Measurements from ENCODE around the gene IER5.

Gene IER5

GRCh38 chr1:181140891-181141290, 52.4 kb downstream of the IER5 start:
- peaks cover 0 to 15% of the 10 kb centered on the region in 2 donors for H3K4me1 ChIP-seq (ENCODE audit: control insufficient read depth in 1 of 2, insufficient read depth in 2 of 2, low read length in 2 of 2)
- H3K36me3 ChIP-seq (ENCODE audit: control insufficient read depth in 1 of 2, insufficient read depth in 2 of 2, low read length in 2 of 2): no peaks in the 10 kb centered on the region
- H3K27me3 ChIP-seq (ENCODE audit: low read depth, low read length): no peaks in the 10 kb centered on the region
- H3K27ac ChIP-seq (ENCODE audit: low read length): no peak overlapping the region
- H3K4me3 ChIP-seq (ENCODE audit: low read depth in 1 of 2, low read length in 2 of 2): no peak overlapping the region
- no peaks in the 10 kb centered on the region for H3K9me3 ChIP-seq (ENCODE audit: control insufficient read depth in 1 of 2, low read length in 2 of 2)

- Histone ChIP-seq H3K27me3 (ENCODE audit: low read depth, low read length) (no peaks in the 10 kb centered on the region), H3K9me3 (ENCODE audit: control insufficient read depth in 1 of 2, low read length in 2 of 2) (no peaks in the 10 kb centered on the region), H3K4me3 (ENCODE audit: low read depth in 1 of 2, low read length in 2 of 2) (no peak overlapping the region), H3K36me3 (ENCODE audit: control insufficient read depth in 1 of 2, insufficient read depth in 2 of 2, low read length in 2 of 2) (no peaks in the 10 kb centered on the region), H3K4me1 (ENCODE audit: control insufficient read depth in 1 of 2, insufficient read depth in 2 of 2, low read length in 2 of 2) (peaks cover 0 to 10% of the 10 kb centered on the region in 2 donors), H3K27ac (ENCODE audit: low read length) (no peak overlapping the region)
These were observed 53.0 kb downstream of the IER5 start for GRCh38 chr1:181141431-181141910.
